K562 (cell line): ENCODE data around the gene TFPT. TPM values are rescaled to one million over a fixed set of nuclear protein-coding genes. Genes with fewer than 3 reads are reported as not detected.
A peak's percentile ranks its signal among the peaks of the same experiment; 100 is the strongest.

Experiments used
- EP400 ChIP-seq: fragments of 450-650 bp; IDR thresholded peaks from 2 replicates; pipeline ENCODE4 v1.6.1; 2017; ENCODE audit warnings: antibody characterized with exemption, mild to moderate bottlenecking, moderate library complexity
- KLF6 ChIP-seq: fragments of 250-450 bp; sonication (Bioruptor Pico); IDR thresholded peaks from 2 replicates; pipeline ENCODE4 v1.4.0; 2020; ENCODE audit warnings: mild to moderate bottlenecking, moderate library complexity, borderline replicate concordance
- NR0B1 ChIP-seq: fragments of 450-650 bp; IDR thresholded peaks from one replicate; pipeline ENCODE4 v1.6.1; 2018; ENCODE audit warnings: mild to moderate bottlenecking, moderate library complexity; ENCODE audit not compliant: partially characterized antibody
- NR2C2 ChIP-seq, 2 experiments: fragments of 200-800 bp in 1 of 2; sonication (Bioruptor generic) in 1 of 2; sonication (generic) in 1 of 2; formaldehyde crosslinking in 1 of 2; IDR thresholded peaks; 2 replicates each; pipeline versions ENCODE4 v1.6.1 to v1.8.0; 2016 to 2022; ENCODE audit warnings: mild to moderate bottlenecking in 1 of 2, missing compliant biosample characterization in 1 of 2, missing genetic modification characterization in 1 of 2, missing genetic modification reagents in 1 of 2
- RFX5 ChIP-seq: IDR thresholded peaks from 2 replicates; pipeline ENCODE4 v1.6.1; 2011; ENCODE audit warnings: low read depth, mild to moderate bottlenecking, improper control_type of control experiment, low read length
- TEAD2 ChIP-seq: fragments of 450-650 bp; IDR thresholded peaks from 2 replicates; pipeline ENCODE4 v1.6.1; 2016; ENCODE audit warnings: missing genetic modification characterization, control low read depth, missing compliant biosample characterization
- ZNF239 ChIP-seq: fragments of 250-450 bp; sonication (Bioruptor Pico); IDR thresholded peaks from 2 replicates; pipeline ENCODE4 v1.4.0; 2020; ENCODE audit warnings: mild to moderate bottlenecking
- ZNF263 ChIP-seq: sonication (generic); formaldehyde crosslinking; IDR thresholded peaks from 2 replicates; pipeline ENCODE4 v1.8.0; 2022; ENCODE audit warnings: mild to moderate bottlenecking, missing genetic modification reagents, borderline replicate concordance
- ZNF695 ChIP-seq: fragments of 450-650 bp; formaldehyde crosslinking; IDR thresholded peaks from 2 replicates; pipeline ENCODE4 v1.4.0; 2020; ENCODE audit warnings: mild to moderate bottlenecking, moderate library complexity
- polyA plus RNA-seq, 8 experiments: library from polyadenylated mRNA; depleted of rRNA in 4 of 8; stranded (reverse) in 5 of 8; unstranded in 3 of 8; fragments of >200 nt; fragmentation: Nextera tagmentation in 2 of 8; fragmentation: Illumina TruSeq in 1 of 8; extraction: Ambion mirVana in 2 of 8; extraction: Trizol in 1 of 8; gene quantifications; 2 replicates each; pipeline versions ENCODE4 v1.2.1 to v1.2.3, GENCODE V29; 2011 to 2014; ENCODE audit warnings: inconsistent platforms in 1 of 8, missing spikeins in 1 of 8
- total RNA-seq, 7 experiments: library from RNA; depleted of rRNA in 6 of 7; stranded (reverse); fragments of >200 nt in 6 of 7; fragmentation: Illumina TruSeq in 2 of 7; extraction: Trizol in 2 of 7; gene quantifications; 2 replicates each; pipeline versions ENCODE4 v1.2.1 to v1.2.3, GENCODE V29; 2011 to 2021; ENCODE audit warnings: low replicate concordance in 1 of 7
- TF ChIP-seq, protein P1 (sequence below): fragments of 450-650 bp; IDR thresholded peaks from 2 replicates; pipeline ENCODE4 v1.6.1; 2017; ENCODE audit warnings: antibody characterized with exemption, mild to moderate bottlenecking
- TF ChIP-seq, protein P2 (sequence below): fragments of 250-450 bp; sonication (Bioruptor Pico); IDR thresholded peaks from 2 replicates; pipeline ENCODE4 v1.5.0; 2020; ENCODE audit warnings: mild to moderate bottlenecking
- TF ChIP-seq, protein P3 (sequence below): fragments of 450-650 bp; IDR thresholded peaks from 2 replicates; pipeline ENCODE4 v1.6.1; 2014; ENCODE audit warnings: low read depth, mild to moderate bottlenecking, moderate library complexity, borderline replicate concordance

TFPT gene
- total and polyA plus RNA-seq, 9 of the 15 experiments (the other 6 are each of a cell fraction or from before 2014, with no cell fraction given) = 0.72 to 16.4 (median 9.2) TPM

GRCh38 chr19:54115109-54116063 is at the start of gene TFPT, which contains the start of gene PRPF31 (continued):
- TF ChIP-seq, protein P1, sequence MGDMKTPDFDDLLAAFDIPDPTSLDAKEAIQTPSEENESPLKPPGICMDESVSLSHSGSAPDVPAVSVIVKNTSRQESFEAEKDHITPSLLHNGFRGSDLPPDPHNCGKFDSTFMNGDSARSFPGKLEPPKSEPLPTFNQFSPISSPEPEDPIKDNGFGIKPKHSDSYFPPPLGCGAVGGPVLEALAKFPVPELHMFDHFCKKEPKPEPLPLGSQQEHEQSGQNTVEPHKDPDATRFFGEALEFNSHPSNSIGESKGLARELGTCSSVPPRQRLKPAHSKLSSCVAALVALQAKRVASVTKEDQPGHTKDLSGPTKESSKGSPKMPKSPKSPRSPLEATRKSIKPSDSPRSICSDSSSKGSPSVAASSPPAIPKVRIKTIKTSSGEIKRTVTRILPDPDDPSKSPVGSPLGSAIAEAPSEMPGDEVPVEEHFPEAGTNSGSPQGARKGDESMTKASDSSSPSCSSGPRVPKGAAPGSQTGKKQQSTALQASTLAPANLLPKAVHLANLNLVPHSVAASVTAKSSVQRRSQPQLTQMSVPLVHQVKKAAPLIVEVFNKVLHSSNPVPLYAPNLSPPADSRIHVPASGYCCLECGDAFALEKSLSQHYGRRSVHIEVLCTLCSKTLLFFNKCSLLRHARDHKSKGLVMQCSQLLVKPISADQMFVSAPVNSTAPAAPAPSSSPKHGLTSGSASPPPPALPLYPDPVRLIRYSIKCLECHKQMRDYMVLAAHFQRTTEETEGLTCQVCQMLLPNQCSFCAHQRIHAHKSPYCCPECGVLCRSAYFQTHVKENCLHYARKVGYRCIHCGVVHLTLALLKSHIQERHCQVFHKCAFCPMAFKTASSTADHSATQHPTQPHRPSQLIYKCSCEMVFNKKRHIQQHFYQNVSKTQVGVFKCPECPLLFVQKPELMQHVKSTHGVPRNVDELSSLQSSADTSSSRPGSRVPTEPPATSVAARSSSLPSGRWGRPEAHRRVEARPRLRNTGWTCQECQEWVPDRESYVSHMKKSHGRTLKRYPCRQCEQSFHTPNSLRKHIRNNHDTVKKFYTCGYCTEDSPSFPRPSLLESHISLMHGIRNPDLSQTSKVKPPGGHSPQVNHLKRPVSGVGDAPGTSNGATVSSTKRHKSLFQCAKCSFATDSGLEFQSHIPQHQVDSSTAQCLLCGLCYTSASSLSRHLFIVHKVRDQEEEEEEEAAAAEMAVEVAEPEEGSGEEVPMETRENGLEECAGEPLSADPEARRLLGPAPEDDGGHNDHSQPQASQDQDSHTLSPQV = peak; percentile 90
- TF ChIP-seq, protein P2, sequence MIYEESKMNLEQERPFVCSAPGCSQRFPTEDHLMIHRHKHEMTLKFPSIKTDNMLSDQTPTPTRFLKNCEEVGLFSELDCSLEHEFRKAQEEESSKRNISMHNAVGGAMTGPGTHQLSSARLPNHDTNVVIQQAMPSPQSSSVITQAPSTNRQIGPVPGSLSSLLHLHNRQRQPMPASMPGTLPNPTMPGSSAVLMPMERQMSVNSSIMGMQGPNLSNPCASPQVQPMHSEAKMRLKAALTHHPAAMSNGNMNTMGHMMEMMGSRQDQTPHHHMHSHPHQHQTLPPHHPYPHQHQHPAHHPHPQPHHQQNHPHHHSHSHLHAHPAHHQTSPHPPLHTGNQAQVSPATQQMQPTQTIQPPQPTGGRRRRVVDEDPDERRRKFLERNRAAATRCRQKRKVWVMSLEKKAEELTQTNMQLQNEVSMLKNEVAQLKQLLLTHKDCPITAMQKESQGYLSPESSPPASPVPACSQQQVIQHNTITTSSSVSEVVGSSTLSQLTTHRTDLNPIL = no peak
- TF ChIP-seq ZNF239 (CRISPR knock-in tag) (no peak), NR2C2 (CRISPR knock-in tag; IDR thresholded peaks at IDR 0.05) (peak; percentile 79; the same call in 1 of the 2 replicates), NR2C2 (tag; IDR thresholded peaks at IDR 0.05) (peak; percentile 94), RFX5 (peak; percentile 24; the same call in 1 of the 2 replicates), ZNF695 (CRISPR knock-in tag) (no peak), TEAD2 (no peak), EP400 (peak; percentile 97), NR0B1 (no peak), ZNF263 (no peak; the same call in 1 of the 2 replicates), KLF6 (CRISPR knock-in tag) (no peak; the same call in 1 of the 2 replicates)
- TF ChIP-seq, protein P3, sequence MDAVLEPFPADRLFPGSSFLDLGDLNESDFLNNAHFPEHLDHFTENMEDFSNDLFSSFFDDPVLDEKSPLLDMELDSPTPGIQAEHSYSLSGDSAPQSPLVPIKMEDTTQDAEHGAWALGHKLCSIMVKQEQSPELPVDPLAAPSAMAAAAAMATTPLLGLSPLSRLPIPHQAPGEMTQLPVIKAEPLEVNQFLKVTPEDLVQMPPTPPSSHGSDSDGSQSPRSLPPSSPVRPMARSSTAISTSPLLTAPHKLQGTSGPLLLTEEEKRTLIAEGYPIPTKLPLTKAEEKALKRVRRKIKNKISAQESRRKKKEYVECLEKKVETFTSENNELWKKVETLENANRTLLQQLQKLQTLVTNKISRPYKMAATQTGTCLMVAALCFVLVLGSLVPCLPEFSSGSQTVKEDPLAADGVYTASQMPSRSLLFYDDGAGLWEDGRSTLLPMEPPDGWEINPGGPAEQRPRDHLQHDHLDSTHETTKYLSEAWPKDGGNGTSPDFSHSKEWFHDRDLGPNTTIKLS = peak; percentile 98
